Transverse colon (tissue), 3 donors: ENCODE results near the gene MS4A10.

Source experiments
- CTCF ChIP-seq, 5 experiments: fragments of 200-600 bp in 3 of 5; fragments of 450-650 bp in 2 of 5; sonication (generic) in 3 of 5; IDR thresholded peaks; 1 replicate in 2 of 5; 2 replicates in 3 of 5; pipeline ENCODE4 v1.5.1; 2016 to 2017; ENCODE audit warnings: antibody characterized with exemption in 5 of 5, inconsistent platforms in 3 of 5, mild to moderate bottlenecking in 2 of 5, moderate library complexity in 1 of 5
- POLR2A ChIP-seq: fragments of 450-650 bp; IDR thresholded peaks from one replicate; pipeline ENCODE4 v1.6.1; 2016; ENCODE audit warnings: antibody characterized with exemption, mild to moderate bottlenecking, moderate library complexity

GRCh38 chr11:60831143-60831500 lies 46.0 kb downstream of the MS4A10 start:
- TF ChIP-seq CTCF (IDR thresholded peaks at IDR 0.05): peak; percentile 89 to 97 (median 92)
- no peak for TF ChIP-seq POLR2A
